ENCODE data around the gene CXADR. TPM values are rescaled to one million over a fixed set of nuclear protein-coding genes. Genes with fewer than 3 reads are reported as not detected.

CXADR gene
- total and polyA plus RNA-seq, 9 of the 15 experiments (the other 6 are each of a cell fraction or from before 2014, with no cell fraction given), result 0.01 to 0.41 (median 0.14) TPM

- Histone ChIP-seq H3K9me1 (ENCODE audit: control insufficient read depth, insufficient read depth, low read length) (no peaks in the 10 kb centered on the region), H3K4me2 (ENCODE audit: insufficient read depth, low read length) (no peak overlapping the region), H3K27me3 (ENCODE audit: control insufficient read depth in 2 of 2, insufficient read depth in 2 of 2, low read length in 2 of 2) (0 out of 5 replicates have a peak, but pooled peaks cover 0 to 4% of the 10 kb centered on the region in 2 experiments), H3K9ac (ENCODE audit: insufficient read depth in 1 of 2, low read depth in 2 of 2, low read length in 2 of 2) (no peak overlapping the region), H3K9me3 (replicated peaks; ENCODE audit: control insufficient read depth, insufficient read depth, low read depth, low read length) (no peaks in the 10 kb centered on the region), H3K36me3 (ENCODE audit: control insufficient read depth, insufficient read depth, low read length) (no peaks in the 10 kb centered on the region), H3K27ac (ENCODE audit: extremely low read depth, low read depth, low read length) (no peak overlapping the region), H3K4me3 (no peak overlapping the region), H2AFZ (ENCODE audit: low read depth, low read length) (no peak overlapping the region), H4K20me1 (replicated peaks; ENCODE audit: control insufficient read depth, insufficient read depth, low read length) (no peaks in the 10 kb centered on the region), H3K79me2 (ENCODE audit: control insufficient read depth, insufficient read depth, low read length) (no peaks in the 10 kb centered on the region), H3K4me1 (replicated peaks in 1 of 2; ENCODE audit: control insufficient read depth in 2 of 2, insufficient read depth in 2 of 2, low read length in 2 of 2) (no peaks in the 10 kb centered on the region)
- ChIA-PET CTCF (ENCODE audit: low intra/inter-chr PET ratio) (no interaction called here), POLR2A (no interaction called here)
- no peak for DNase-seq (ENCODE audit: extremely low read depth in 1 of 4, low spot score in 3 of 4)
- intact Hi-C loops (cut with micrococcal nuclease) (no loop called here), in situ Hi-C loops (cut with MboI) (no loop called here)
- ATAC-seq, result no peak
- no peak for FAIRE-seq
- no TSS peak for BruUV-seq (replicated peaks)
- TF ChIP-seq CCAR2 (IDR thresholded peaks at IDR 0.05; ENCODE audit: low read depth, low read length) (no peak), NR3C1 (CRISPR knock-in tag; IDR thresholded peaks at IDR 0.05) (no peak), ZBTB43 (CRISPR knock-in tag; IDR thresholded peaks at IDR 0.05) (no peak), ZNF3 (CRISPR knock-in tag; IDR thresholded peaks at IDR 0.05) (no peak), HIVEP1 (CRISPR knock-in tag; IDR thresholded peaks at IDR 0.05) (no peak), LCOR (CRISPR knock-in tag; IDR thresholded peaks at IDR 0.05) (no peak), FOXJ3 (CRISPR knock-in tag; IDR thresholded peaks at IDR 0.05) (no peak), ZNF830 (CRISPR knock-in tag; IDR thresholded peaks at IDR 0.05) (no peak), ZSCAN29 (IDR thresholded peaks at IDR 0.05) (no peak), NFIC (IDR thresholded peaks at IDR 0.05) (no peak), TCF7L2 (IDR thresholded peaks at IDR 0.05; ENCODE audit: low read depth, low read length) (no peak), MIER1 (IDR thresholded peaks at IDR 0.05; ENCODE audit: low read depth) (no peak), GATAD2A (IDR thresholded peaks at IDR 0.05) (no peak)
- TF ChIP-seq, protein P1, sequence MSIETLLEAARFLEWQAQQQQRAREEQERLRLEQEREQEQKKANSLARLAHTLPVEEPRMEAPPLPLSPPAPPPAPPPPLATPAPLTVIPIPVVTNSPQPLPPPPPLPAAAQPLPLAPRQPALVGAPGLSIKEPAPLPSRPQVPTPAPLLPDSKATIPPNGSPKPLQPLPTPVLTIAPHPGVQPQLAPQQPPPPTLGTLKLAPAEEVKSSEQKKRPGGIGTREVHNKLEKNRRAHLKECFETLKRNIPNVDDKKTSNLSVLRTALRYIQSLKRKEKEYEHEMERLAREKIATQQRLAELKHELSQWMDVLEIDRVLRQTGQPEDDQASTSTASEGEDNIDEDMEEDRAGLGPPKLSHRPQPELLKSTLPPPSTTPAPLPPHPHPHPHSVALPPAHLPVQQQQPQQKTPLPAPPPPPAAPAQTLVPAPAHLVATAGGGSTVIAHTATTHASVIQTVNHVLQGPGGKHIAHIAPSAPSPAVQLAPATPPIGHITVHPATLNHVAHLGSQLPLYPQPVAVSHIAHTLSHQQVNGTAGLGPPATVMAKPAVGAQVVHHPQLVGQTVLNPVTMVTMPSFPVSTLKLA (conservative IDR thresholded peaks at IDR 0.05), result no peak
- TF ChIP-seq, protein P2, sequence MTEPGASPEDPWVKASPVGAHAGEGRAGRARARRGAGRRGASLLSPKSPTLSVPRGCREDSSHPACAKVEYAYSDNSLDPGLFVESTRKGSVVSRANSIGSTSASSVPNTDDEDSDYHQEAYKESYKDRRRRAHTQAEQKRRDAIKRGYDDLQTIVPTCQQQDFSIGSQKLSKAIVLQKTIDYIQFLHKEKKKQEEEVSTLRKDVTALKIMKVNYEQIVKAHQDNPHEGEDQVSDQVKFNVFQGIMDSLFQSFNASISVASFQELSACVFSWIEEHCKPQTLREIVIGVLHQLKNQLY (CRISPR knock-in tag; conservative IDR thresholded peaks at IDR 0.05), result no peak
- TF ChIP-seq, protein P3, sequence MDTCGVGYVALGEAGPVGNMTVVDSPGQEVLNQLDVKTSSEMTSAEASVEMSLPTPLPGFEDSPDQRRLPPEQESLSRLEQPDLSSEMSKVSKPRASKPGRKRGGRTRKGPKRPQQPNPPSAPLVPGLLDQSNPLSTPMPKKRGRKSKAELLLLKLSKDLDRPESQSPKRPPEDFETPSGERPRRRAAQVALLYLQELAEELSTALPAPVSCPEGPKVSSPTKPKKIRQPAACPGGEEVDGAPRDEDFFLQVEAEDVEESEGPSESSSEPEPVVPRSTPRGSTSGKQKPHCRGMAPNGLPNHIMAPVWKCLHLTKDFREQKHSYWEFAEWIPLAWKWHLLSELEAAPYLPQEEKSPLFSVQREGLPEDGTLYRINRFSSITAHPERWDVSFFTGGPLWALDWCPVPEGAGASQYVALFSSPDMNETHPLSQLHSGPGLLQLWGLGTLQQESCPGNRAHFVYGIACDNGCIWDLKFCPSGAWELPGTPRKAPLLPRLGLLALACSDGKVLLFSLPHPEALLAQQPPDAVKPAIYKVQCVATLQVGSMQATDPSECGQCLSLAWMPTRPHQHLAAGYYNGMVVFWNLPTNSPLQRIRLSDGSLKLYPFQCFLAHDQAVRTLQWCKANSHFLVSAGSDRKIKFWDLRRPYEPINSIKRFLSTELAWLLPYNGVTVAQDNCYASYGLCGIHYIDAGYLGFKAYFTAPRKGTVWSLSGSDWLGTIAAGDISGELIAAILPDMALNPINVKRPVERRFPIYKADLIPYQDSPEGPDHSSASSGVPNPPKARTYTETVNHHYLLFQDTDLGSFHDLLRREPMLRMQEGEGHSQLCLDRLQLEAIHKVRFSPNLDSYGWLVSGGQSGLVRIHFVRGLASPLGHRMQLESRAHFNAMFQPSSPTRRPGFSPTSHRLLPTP (IDR thresholded peaks at IDR 0.05; ENCODE audit: borderline replicate concordance, extremely low read depth, insufficient read length), result no peak
- WGBS (ENCODE audit: insufficient coverage, low coverage, missing lambda C conversion rate), result 2% methylated on average over 4 of the region's 4 CpGs
Observed at GRCh38 chr21:17540530-17540929, 27.7 kb downstream of the CXADR start.

Data from K562 (cell line).